PFSK-1 (cell line): ENCODE results near the gene TSPAN3.

Source experiments
- FOXP2 ChIP-seq: optimal IDR thresholded peaks from 2 replicates; pipeline ENCODE3; 2011; ENCODE audit warnings: borderline replicate concordance, control low read depth, inconsistent platforms; ENCODE audit not compliant: insufficient read depth; ENCODE audit errors: extremely low read length, extremely low read depth
- POLR2AphosphoS5 ChIP-seq: IDR thresholded peaks from 2 replicates; pipeline ENCODE4 v1.6.1; 2012; ENCODE audit warnings: low read depth, mild to moderate bottlenecking, control low read depth, low read length, moderate library complexity
- REST ChIP-seq, 2 experiments: IDR thresholded peaks; 2 replicates each; pipeline versions ENCODE4 v1.6.1 to v1.8.0; 2011 to 2012; ENCODE audit warnings: low read depth in 2 of 2, low read length in 2 of 2, control low read depth in 1 of 2, inconsistent platforms in 1 of 2, mild to moderate bottlenecking in 1 of 2, moderate library complexity in 1 of 2; ENCODE audit not compliant: insufficient read depth in 1 of 2
- SIN3A ChIP-seq: IDR thresholded peaks from 2 replicates; pipeline ENCODE4 v1.6.1; 2012; ENCODE audit warnings: mild to moderate bottlenecking, low read length, moderate library complexity, borderline replicate concordance; ENCODE audit not compliant: insufficient read depth
- TAF1 ChIP-seq: IDR thresholded peaks from 2 replicates; pipeline ENCODE4 v1.6.1; 2012; ENCODE audit warnings: low read length, control low read depth, borderline replicate concordance; ENCODE audit not compliant: insufficient read depth

The TSPAN3 gene

DNA sequence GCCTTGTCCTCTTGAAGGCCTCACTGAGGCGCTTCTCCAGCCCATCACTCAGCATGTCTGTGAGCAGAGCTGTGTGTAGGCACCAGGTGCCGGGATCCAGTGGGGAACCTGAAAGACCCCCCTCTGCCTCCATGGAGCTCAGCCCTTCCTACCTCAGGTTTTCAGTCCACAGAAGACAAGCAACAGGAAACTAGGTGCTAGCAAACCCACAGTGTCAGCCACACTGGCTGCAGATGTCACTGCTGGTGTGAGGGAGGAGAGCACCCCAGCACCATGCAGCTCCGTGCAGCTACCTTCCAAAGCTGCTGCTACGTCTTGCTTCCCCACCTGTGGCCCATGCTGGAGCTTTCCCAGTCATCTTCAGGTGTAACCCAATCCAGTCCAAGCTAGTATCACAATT, 58.0 kb downstream of the TSPAN3 start:
- TF ChIP-seq SIN3A (no peak), REST (IDR thresholded peaks at IDR 0.05; ENCODE audit: insufficient read depth in 1 of 2, low read depth in 2 of 2, low read length in 2 of 2) (no peak), TAF1 (no peak), POLR2AphosphoS5 (no peak), FOXP2 (no peak)

GRCh38 chr15:77012117-77012712, 58.7 kb downstream of the TSPAN3 start:
- TF ChIP-seq REST (IDR thresholded peaks at IDR 0.05; ENCODE audit: insufficient read depth in 1 of 2, low read depth in 2 of 2, low read length in 2 of 2) (no peak), FOXP2 (no peak), SIN3A (no peak), TAF1 (no peak), POLR2AphosphoS5 (no peak)

GRCh38 chr15:77010857-77011256, 60.1 kb downstream of the TSPAN3 start:
- TF ChIP-seq REST (IDR thresholded peaks at IDR 0.05; ENCODE audit: insufficient read depth in 1 of 2, low read depth in 2 of 2, low read length in 2 of 2): no peak
- no peak for TF ChIP-seq SIN3A
- TF ChIP-seq POLR2AphosphoS5: no peak
- no peak for TF ChIP-seq FOXP2
- no peak for TF ChIP-seq TAF1

- TF ChIP-seq SIN3A: no peak
- no peak for TF ChIP-seq POLR2AphosphoS5
- no peak for TF ChIP-seq REST (IDR thresholded peaks at IDR 0.05; ENCODE audit: insufficient read depth in 1 of 2, low read depth in 2 of 2, low read length in 2 of 2)
- TF ChIP-seq TAF1: no peak
- TF ChIP-seq FOXP2: no peak
Measured at GRCh38 chr15:77010312-77010686, 60.6 kb downstream of the TSPAN3 start.
